Muscle of leg (tissue), 11 donors: ENCODE measurements around the gene CARD10. TPM values are rescaled to one million over a fixed set of nuclear protein-coding genes. Genes with fewer than 3 reads are reported as not detected.
"Not testable (repeated sequence)": the region's sequence is repeated elsewhere in the genome, so short reads cannot be mapped to it uniquely, and the experiment has no call there.

Experiments used
- DNase-seq: peaks from one replicate; pipeline ENCODE4 v3.0.0; 2013
- H3K27ac ChIP-seq: one replicate; pipeline ENCODE4 v1.5.1; 2013; ENCODE audit warnings: mild to moderate bottlenecking, low read length, control low read depth
- H3K27me3 ChIP-seq: one replicate; pipeline ENCODE4 v1.6.1; 2013; ENCODE audit warnings: low read length; ENCODE audit not compliant: control insufficient read depth, insufficient read depth
- H3K36me3 ChIP-seq: one replicate; pipeline ENCODE4 v1.6.1; 2013; ENCODE audit warnings: low read length; ENCODE audit not compliant: control insufficient read depth, insufficient read depth
- H3K4me1 ChIP-seq: one replicate; pipeline ENCODE4 v1.6.1; 2013; ENCODE audit warnings: low read length; ENCODE audit not compliant: control insufficient read depth, insufficient read depth
- H3K4me3 ChIP-seq: one replicate; pipeline ENCODE4 v1.5.1; 2013; ENCODE audit warnings: low read length, control low read depth
- H3K9me3 ChIP-seq: replicated peaks from 2 replicates; pipeline ENCODE4 v1.6.1; 2013; ENCODE audit warnings: low read depth, low read length; ENCODE audit not compliant: control insufficient read depth
- WGBS: methylation state at CpG from one replicate; pipeline ENCODE4 v1.1.5; 2013; ENCODE audit warnings: missing lambda C conversion rate; ENCODE audit not compliant: insufficient coverage; 5-methylcytosine and 5-hydroxymethylcytosine counted together
- polyA plus RNA-seq, 8 donors: library from polyadenylated mRNA; unstranded; fragments of 120-200 nt; gene quantifications; one replicate each; pipeline versions ENCODE4 v1.2.1 to v1.2.3, GENCODE V29; 2013; ENCODE audit warnings: inconsistent platforms in 1 of 8, low replicate concordance in 1 of 8; ENCODE audit not compliant: insufficient read length in 8 of 8, insufficient read depth in 1 of 8
- total RNA-seq: library from RNA; stranded (reverse); fragments of 120-200 nt; gene quantifications from one replicate; pipeline ENCODE4 v1.2.4, GENCODE V29; 2013

The CARD10 gene
- total and polyA plus RNA-seq, 9 donors: 7.8 to 19.3 (median 13.3) TPM

DNA sequence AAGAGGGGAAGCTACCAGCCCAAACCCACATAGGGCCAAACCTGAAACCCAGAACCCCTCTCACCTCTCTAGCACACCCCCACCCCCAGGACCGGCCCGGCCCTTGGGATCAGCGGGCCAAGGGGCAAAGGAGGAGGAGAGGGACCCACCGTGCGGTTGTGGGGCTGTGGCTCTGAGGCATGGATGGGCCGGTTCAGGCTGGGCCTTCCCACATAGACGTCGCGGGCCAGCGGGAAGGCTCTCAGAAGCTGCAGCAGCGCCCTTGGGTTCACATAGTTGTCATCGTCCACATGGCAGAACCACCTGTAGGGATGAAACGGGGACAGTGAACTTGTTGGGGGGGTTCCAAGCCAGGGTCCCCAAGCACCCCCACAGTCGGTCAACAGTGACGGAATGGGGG, 40.0 kb downstream of the CARD10 start:
- no peak overlapping the region for H3K27ac ChIP-seq
- H3K4me1 ChIP-seq: peaks cover 11% of the 10 kb centered on the region
- H3K4me3 ChIP-seq: no peak overlapping the region
- WGBS: 75% methylated on average over 12 of the region's 15 CpGs
- DNase-seq: no peak
- H3K27me3 ChIP-seq: peaks cover 16% of the 10 kb centered on the region
- no peaks in the 10 kb centered on the region for H3K36me3 ChIP-seq
- H3K9me3 ChIP-seq: no peaks in the 10 kb centered on the region

DNA sequence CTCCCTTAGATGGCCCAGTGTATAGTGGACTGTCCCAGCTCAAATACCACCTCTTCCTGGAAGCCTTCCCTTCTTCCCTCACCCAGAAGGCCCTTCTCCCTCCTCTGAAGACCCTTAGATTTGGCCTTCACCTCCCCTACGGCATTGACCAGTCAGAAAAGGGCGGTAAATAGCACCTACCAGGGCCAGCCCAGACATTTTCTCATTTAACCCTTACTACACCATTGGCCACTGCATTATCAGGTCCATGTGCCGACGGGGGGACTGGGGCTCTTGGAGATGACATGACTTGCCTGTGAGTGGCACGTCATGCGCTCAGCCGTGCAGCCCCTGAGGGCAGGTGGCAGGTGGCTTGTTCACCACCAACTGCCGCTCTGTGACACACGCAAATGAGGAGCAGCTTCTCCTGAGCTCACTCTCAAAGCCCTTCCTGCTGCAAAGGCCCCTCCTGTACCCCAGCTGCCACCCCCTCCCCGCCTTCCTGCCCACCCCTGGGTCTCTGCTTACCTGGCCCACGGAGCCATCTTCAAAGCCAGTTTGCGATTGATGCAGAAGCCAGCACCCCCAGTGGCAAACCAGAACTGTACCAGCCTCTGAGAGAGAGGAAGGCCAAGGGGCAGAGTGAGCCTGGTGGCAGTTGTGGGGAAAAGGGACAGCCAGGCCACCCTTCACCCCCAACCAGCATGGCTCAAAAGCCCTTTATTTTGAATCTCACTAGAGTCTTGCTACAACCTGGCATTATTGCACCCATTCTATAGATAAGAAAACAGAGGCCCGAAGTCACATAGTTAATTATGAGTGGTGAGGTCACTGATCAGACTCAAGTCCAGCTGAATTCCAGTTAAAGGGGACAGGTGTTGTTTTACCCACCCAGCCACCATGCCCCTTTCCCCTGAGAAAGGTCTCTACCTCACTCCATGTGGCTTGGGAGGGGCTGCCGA, 42.6 kb downstream of the CARD10 start:
- Histone ChIP-seq H3K27ac (no peak overlapping the region), H3K4me3 (no peak overlapping the region), H3K9me3 (no peaks in the 10 kb centered on the region), H3K4me1 (no peaks in the 10 kb centered on the region), H3K27me3 (peaks cover 12% of the 10 kb centered on the region), H3K36me3 (no peaks in the 10 kb centered on the region)
- DNase-seq: no peak
- 58% methylated on average over 10 of the region's 14 CpGs for WGBS

- 61% methylated on average over 7 of the region's 11 CpGs for WGBS
- no peaks in the 10 kb centered on the region for H3K4me1 ChIP-seq
- no peaks in the 10 kb centered on the region for H3K9me3 ChIP-seq
- H3K27ac ChIP-seq: no peak overlapping the region
- DNase-seq: no peak
- H3K36me3 ChIP-seq: no peaks in the 10 kb centered on the region
- H3K27me3 ChIP-seq: peaks cover 12% of the 10 kb centered on the region
- no peak overlapping the region for H3K4me3 ChIP-seq
These were observed 44.6 kb downstream of the CARD10 start for GRCh38 chr22:37474447-37475090.

DNA sequence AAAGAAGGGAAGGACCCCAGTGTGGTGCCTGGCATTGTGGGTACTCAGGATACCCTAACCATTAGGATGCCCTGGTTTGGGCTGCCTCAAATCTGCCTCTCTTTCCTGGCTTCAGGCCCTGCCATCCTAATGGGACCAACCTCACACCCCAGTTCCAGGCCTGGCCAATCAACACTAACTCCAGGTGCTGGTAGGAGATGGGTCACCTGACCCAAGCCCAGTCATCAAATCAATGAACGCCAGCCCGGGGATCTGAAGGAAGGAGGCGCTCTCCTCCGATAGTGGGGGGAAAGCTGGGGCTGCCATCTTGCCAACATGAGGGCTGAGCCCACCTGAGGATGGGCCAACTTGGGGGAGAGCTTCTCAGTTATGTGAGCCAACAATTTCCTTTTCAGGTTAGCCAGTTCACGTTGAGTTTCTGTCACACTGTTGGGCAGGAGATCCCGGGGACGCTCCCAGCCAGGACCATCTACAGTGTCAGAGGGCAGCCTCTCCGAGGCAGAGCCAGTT, 45.7 kb downstream of the CARD10 start:
- Histone ChIP-seq H3K9me3 (no peaks in the 10 kb centered on the region), H3K4me3 (no peak overlapping the region), H3K4me1 (no peaks in the 10 kb centered on the region), H3K27me3 (peaks cover 12% of the 10 kb centered on the region), H3K36me3 (no peaks in the 10 kb centered on the region), H3K27ac (no peak overlapping the region)
- DNase-seq: no peak
- 79% methylated on average over 6 of the region's 8 CpGs for WGBS

GRCh38 chr22:37472418-37473006, 46.7 kb downstream of the CARD10 start:
- H3K4me1 ChIP-seq: no peaks in the 10 kb centered on the region
- no peak overlapping the region for H3K4me3 ChIP-seq
- H3K36me3 ChIP-seq: no peaks in the 10 kb centered on the region
- WGBS: 20% methylated on average over 1 of the region's 8 CpGs
- no peak for DNase-seq
- no peak overlapping the region for H3K27ac ChIP-seq
- H3K27me3 ChIP-seq: peaks cover 12% of the 10 kb centered on the region
- H3K9me3 ChIP-seq: no peaks in the 10 kb centered on the region

GRCh38 chr22:37471727-37472417, 47.3 kb downstream of the CARD10 start:
- no peaks in the 10 kb centered on the region for H3K36me3 ChIP-seq
- H3K4me1 ChIP-seq: no peaks in the 10 kb centered on the region
- no peak overlapping the region for H3K27ac ChIP-seq
- no peaks in the 10 kb centered on the region for H3K9me3 ChIP-seq
- H3K4me3 ChIP-seq: no peak overlapping the region
- H3K27me3 ChIP-seq: peaks cover 12% of the 10 kb centered on the region
- no peak for DNase-seq
- WGBS: no CpG with 5 or more reads among the region's 9 CpGs

GRCh38 chr22:37470087-37470445, 49.1 kb downstream of the CARD10 start:
- Histone ChIP-seq H3K27me3 (peaks cover 12% of the 10 kb centered on the region), H3K36me3 (no peaks in the 10 kb centered on the region)

DNA sequence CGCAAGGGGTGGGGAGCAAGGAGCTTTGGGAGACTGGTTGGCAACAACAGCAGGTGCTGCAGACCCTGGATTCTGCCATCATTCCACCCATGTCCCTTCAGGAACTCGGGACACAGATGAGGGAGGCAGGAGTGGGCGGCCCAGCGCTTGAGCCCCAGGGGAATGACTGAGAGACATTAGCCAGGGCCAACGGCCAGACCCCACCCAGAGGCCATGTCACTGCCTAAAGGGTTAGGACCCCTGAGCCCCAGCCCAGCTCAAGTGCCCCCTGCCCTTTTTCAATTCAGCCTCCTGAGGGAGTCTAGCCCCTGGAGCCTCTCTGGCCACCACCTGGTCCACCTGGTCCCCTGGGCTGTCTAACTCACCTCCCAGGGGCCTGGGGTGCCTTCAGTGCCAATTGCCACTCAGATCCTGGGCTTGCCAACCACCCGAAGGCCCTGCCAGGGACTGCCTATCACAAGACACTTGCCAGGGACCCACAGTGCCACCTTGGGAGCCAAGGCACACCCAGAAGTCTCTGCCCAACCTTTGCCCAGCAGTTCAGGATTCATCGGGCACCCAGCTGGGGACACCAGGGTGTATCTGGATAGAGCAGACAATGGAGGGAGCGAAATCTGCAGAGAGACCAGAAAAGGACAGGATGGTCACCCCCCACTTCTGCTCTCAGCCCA, 49.7 kb downstream of the CARD10 start:
- Histone ChIP-seq H3K9me3 (no peaks in the 10 kb centered on the region), H3K27me3 (peaks cover 9% of the 10 kb centered on the region), H3K27ac (no peak overlapping the region), H3K36me3 (no peaks in the 10 kb centered on the region), H3K4me3 (no peak overlapping the region), H3K4me1 (no peaks in the 10 kb centered on the region)
- no peak for DNase-seq
- WGBS: 63% methylated on average over 6 of the region's 8 CpGs

More at GRCh38 chr22:37470087-37470445, 49.1 kb downstream of the CARD10 start:
- no peak for DNase-seq
- 36% methylated on average over 5 of the region's 5 CpGs for WGBS
- Histone ChIP-seq H3K9me3 (no peaks in the 10 kb centered on the region), H3K27ac (no peak overlapping the region), H3K4me1 (no peaks in the 10 kb centered on the region), H3K4me3 (no peak overlapping the region)

DNA sequence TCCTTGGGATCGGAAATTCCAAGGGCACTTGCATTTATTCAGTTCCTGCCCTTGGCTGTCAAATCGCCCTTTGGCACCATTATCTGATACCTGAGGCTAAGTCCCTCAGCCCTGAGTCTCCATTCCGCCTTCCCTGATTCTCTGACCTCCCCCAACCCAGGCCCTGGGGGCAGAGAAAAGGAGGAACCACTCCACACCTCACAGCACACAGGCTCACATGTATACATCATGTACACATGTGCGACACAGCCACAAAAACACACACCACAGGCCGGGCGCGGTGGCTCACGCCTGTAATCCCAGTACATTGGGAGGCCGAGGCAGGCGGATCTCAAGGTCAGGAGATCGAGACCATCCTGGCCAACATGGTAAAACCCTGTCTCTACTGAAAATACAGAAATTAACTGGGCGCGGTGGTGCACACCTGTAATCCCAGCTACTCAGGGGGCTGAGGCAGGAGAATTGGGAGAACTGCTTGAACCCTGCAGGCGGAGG, 51.0 kb downstream of the CARD10 start:
- H3K27me3 ChIP-seq, H3K27ac ChIP-seq, H3K36me3 ChIP-seq, H3K9me3 ChIP-seq, DNase-seq, H3K4me3 ChIP-seq, H3K4me1 ChIP-seq: not testable (repeated sequence)
- 91% methylated on average over 8 of the region's 14 CpGs for WGBS
